Neural crest cell (in vitro differentiated cells): ENCODE results near the gene WNT9B. TPM values are rescaled to one million over a fixed set of nuclear protein-coding genes. Genes with fewer than 3 reads are reported as not detected.

Experiments
- DNase-seq: peaks from one replicate; pipeline ENCODE4 v3.0.0; 2021; ENCODE audit warnings: low read depth, mixed read lengths, low spot score
- H3K27ac Mint-ChIP-seq: one replicate; pipeline ENCODE4 v1.8.0; 2021; ENCODE audit warnings: mild to moderate bottlenecking, mixed read lengths; ENCODE audit not compliant: unreplicated experiment
- H3K27me3 Mint-ChIP-seq: 2 replicates; pipeline ENCODE4 v1.8.0; 2021; ENCODE audit warnings: low read depth, mild to moderate bottlenecking, mixed read lengths
- H3K36me3 Mint-ChIP-seq: 2 replicates; pipeline ENCODE4 v1.8.0; 2021; ENCODE audit warnings: low read depth, mild to moderate bottlenecking, mixed read lengths
- H3K4me1 Mint-ChIP-seq: 2 replicates; pipeline ENCODE4 v1.8.0; 2021; ENCODE audit warnings: mixed read lengths
- H3K4me3 Mint-ChIP-seq: one replicate; pipeline ENCODE4 v1.8.0; 2021; ENCODE audit warnings: mild to moderate bottlenecking, mixed read lengths
- H3K9me3 Mint-ChIP-seq: 2 replicates; pipeline ENCODE4 v1.8.0; 2021; ENCODE audit warnings: mixed read lengths
- total RNA-seq: library from RNA; stranded (reverse); gene quantifications from 2 replicates; pipeline ENCODE4 v1.2.1, GENCODE V29; 2021
- TF ChIP-seq, protein P1 (sequence below): fragments of 200-600 bp; sonication (generic); conservative IDR thresholded peaks from 2 replicates; pipeline ENCODE4 v1.5.0; 2021; ENCODE audit warnings: antibody characterized with exemption, mild to moderate bottlenecking

Gene WNT9B
- total RNA-seq, 1 donor from 2014 or later: not detected

- H3K27ac Mint-ChIP-seq: no peak overlapping the region
- peaks cover 31% of the 10 kb centered on the region for H3K4me1 Mint-ChIP-seq
- H3K27me3 Mint-ChIP-seq: no peaks in the 10 kb centered on the region
- TF ChIP-seq, protein P1, sequence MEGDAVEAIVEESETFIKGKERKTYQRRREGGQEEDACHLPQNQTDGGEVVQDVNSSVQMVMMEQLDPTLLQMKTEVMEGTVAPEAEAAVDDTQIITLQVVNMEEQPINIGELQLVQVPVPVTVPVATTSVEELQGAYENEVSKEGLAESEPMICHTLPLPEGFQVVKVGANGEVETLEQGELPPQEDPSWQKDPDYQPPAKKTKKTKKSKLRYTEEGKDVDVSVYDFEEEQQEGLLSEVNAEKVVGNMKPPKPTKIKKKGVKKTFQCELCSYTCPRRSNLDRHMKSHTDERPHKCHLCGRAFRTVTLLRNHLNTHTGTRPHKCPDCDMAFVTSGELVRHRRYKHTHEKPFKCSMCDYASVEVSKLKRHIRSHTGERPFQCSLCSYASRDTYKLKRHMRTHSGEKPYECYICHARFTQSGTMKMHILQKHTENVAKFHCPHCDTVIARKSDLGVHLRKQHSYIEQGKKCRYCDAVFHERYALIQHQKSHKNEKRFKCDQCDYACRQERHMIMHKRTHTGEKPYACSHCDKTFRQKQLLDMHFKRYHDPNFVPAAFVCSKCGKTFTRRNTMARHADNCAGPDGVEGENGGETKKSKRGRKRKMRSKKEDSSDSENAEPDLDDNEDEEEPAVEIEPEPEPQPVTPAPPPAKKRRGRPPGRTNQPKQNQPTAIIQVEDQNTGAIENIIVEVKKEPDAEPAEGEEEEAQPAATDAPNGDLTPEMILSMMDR: no peak
- H3K9me3 Mint-ChIP-seq: no peaks in the 10 kb centered on the region
- DNase-seq: no peak
- peaks cover 7% of the 10 kb centered on the region for H3K36me3 Mint-ChIP-seq
- H3K4me3 Mint-ChIP-seq: peak overlapping the region; percentile 3
Observed at GRCh38 chr17:46928467-46929261, 77.3 kb downstream of the WNT9B start.

DNA sequence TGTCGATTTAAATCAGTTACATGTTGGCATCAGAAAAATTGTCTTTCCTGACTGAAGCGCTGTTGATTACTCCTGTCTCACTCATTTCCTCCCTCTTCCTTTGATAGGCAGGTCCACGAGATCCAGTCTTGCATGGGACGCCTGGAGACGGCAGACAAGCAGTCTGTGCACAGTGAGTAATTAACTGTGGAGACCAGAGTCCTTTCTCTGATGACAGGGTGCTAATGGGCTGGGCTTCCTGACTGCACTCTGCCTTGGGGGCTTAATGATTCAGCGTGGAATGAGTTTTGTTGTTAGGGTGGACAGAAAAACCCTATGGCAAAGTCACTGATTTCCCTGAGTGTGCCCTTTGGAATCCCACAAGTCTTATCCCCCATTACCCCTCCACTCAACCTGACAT lies 78.0 kb downstream of the WNT9B start:
- TF ChIP-seq, protein P1: no peak
- H3K4me1 Mint-ChIP-seq: peaks cover 24% of the 10 kb centered on the region
- H3K9me3 Mint-ChIP-seq: no peaks in the 10 kb centered on the region
- H3K36me3 Mint-ChIP-seq: peaks cover 7% of the 10 kb centered on the region
- no peaks in the 10 kb centered on the region for H3K27me3 Mint-ChIP-seq
- no peak overlapping the region for H3K27ac Mint-ChIP-seq
- DNase-seq: no peak
- no peak overlapping the region for H3K4me3 Mint-ChIP-seq

DNA sequence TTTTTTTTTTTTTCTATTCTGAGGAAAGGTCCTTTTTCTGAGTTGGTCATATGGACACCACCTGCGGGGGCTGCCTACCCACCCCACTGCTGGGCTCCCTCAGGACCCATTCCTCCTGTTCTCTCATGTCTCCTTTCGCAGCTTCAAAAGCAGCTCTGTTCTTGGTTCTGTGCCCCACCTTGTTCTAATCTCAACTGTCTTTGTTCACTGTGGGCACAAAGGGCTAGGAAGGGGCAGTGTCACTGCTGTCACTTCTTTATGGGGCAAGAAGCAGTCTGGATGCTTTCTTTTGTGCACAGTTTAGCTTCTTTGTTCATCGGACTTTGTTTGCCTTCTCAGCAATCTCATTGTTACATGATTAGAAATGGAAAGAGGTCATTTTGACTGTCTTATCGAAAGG lies 78.7 kb downstream of the WNT9B start:
- Mint-ChIP-seq H3K36me3 (peaks cover 7% of the 10 kb centered on the region), H3K4me1 (peaks cover 23% of the 10 kb centered on the region), H3K27me3 (no peaks in the 10 kb centered on the region), H3K27ac (peak overlapping the region; percentile 48), H3K9me3 (no peaks in the 10 kb centered on the region), H3K4me3 (peak overlapping the region; percentile 33)
- TF ChIP-seq, protein P1: no peak
- no peak for DNase-seq

GRCh38 chr17:46931596-46931995 lies 80.2 kb downstream of the WNT9B start:
- Mint-ChIP-seq H3K36me3 (peaks cover 7% of the 10 kb centered on the region), H3K9me3 (no peaks in the 10 kb centered on the region), H3K4me1 (peaks cover 18% of the 10 kb centered on the region), H3K4me3 (no peak overlapping the region), H3K27me3 (no peaks in the 10 kb centered on the region), H3K27ac (no peak overlapping the region)
- DNase-seq: no peak
- TF ChIP-seq, protein P1: no peak

GRCh38 chr17:46935658-46936266 lies 84.4 kb downstream of the WNT9B start:
- Mint-ChIP-seq H3K27ac (no peak overlapping the region), H3K4me3 (no peak overlapping the region), H3K27me3 (no peaks in the 10 kb centered on the region), H3K9me3 (no peaks in the 10 kb centered on the region), H3K4me1 (peaks cover 2% of the 10 kb centered on the region), H3K36me3 (peaks cover 9% of the 10 kb centered on the region)
- TF ChIP-seq, protein P1: no peak
- no peak for DNase-seq

Other genes starting within 250 kb of the WNT9B start
- 8.4 and 9.3 TPM in 2 replicates for gene WNT3, start 32.9 kb upstream of the WNT9B start, total RNA-seq
- gene GOSR2, start 71.6 kb downstream of the WNT9B start, total RNA-seq: 46.1 and 52.8 TPM in 2 replicates
- gene RPRML, start 127.7 kb downstream of the WNT9B start, total RNA-seq: 1.6 and 1.8 TPM in 2 replicates